Pancreas (tissue), 10 donors: Measurements from ENCODE around the gene RPA1. TPM values are rescaled to one million over a fixed set of nuclear protein-coding genes. Genes with fewer than 3 reads are reported as not detected.

Experiments
- ATAC-seq, 4 donors: fragments of 200-7000 bp; cut with Tn5 transposase; one replicate each; pipeline versions ENCODE4 v1.8.0 to v1.9.1; 2020; ENCODE audit warnings: mild to moderate bottlenecking in 4 of 4, moderate library complexity in 4 of 4
- DNase-seq, 6 donors: peaks; one replicate each; pipeline ENCODE4 v3.0.0-alpha.2; 2020
- FAIRE-seq: peaks from 2 replicates; lab custom pipeline; 2012; peaks lifted over from hg19 to GRCh38; lab: Jason Lieb, UNC
- H3K27ac ChIP-seq, 4 donors: fragments of 200-600 bp; sonication (generic); 1 replicate in 3 of 4; 2 replicates in 1 of 4; pipeline versions ENCODE4 v1.5.0 to v1.8.0; 2020
- H3K27me3 ChIP-seq, 4 donors: fragments of 200-600 bp; one replicate each; pipeline ENCODE4 v1.8.0; 2021
- H3K36me3 ChIP-seq, 3 donors: fragments of 200-600 bp; sonication (generic) in 1 of 3; one replicate each; pipeline versions ENCODE4 v1.5.0 to v1.8.0; 2020 to 2021
- H3K4me1 ChIP-seq, 3 donors: fragments of 200-600 bp; one replicate each; pipeline ENCODE4 v1.8.0; 2021
- H3K4me3 ChIP-seq, 4 donors: fragments of 200-600 bp; sonication (generic) in 2 of 4; one replicate each; pipeline versions ENCODE4 v1.5.0 to v1.8.0; 2020 to 2021
- H3K9me3 ChIP-seq, 4 donors: fragments of 200-600 bp; one replicate each; pipeline ENCODE4 v1.8.0; 2021
- CTCF ChIP-seq, 4 donors: fragments of 200-600 bp; sonication (generic) in 3 of 4; IDR thresholded peaks; one replicate each; pipeline versions ENCODE4 v1.5.0 to v1.8.0; 2021; ENCODE audit warnings: antibody characterized with exemption in 4 of 4
- WGBS, 2 donors: extraction: QIAGEN DNeasy Blood & Tissue Kit; methylation state at CpG; one replicate each; pipeline ENCODE4 v1.1.7; 2013; 5-methylcytosine and 5-hydroxymethylcytosine counted together
- intact Hi-C, 3 donors: fragments of 100-400 bp; cut with DNase I; formaldehyde crosslinking; loops; one replicate each; pipeline versions ENCODE4 v1.11.1 to v1.14.2; 2022
- polyA plus RNA-seq, 2 donors: library from polyadenylated mRNA; stranded (reverse); fragments of 200-250 nt; gene quantifications; one replicate each; pipeline ENCODE4 v1.2.3, GENCODE V29; 2013
- total RNA-seq, 6 donors: library from RNA; stranded (reverse); fragmentation: NEBNext Ultra II Directional in 4 of 6; extraction: Animal tissue kit (Norgen Biotek cat#: 25700) in 4 of 6; gene quantifications; one replicate each; pipeline versions ENCODE4 v1.2.1 to v1.2.4, GENCODE V29; 2021 to 2023
- donor health status: healthy with polysubstance abuse.
- donor health status: DM: no; HTN: no; CAD: no; lungs with moderate emphysema.
- donor health status: DM: no; HTN: no; CAD: no.
- donor health status: control.
- donor health status: control.
- donor health status: Bipolar disorder and iron deficiency.
- donor health status: DM: yes; HTN: yes; CAD: no.
- donor health status: DM: no; HTN: no; CAD: no.
- donor health status: DM: no; HTN: no; CAD: no.
- donor health status: DM: yes; HTN: yes; CAD: no.

RPA1 gene
- total and polyA plus RNA-seq, 8 donors = 6.5 to 43.9 (median 36.1) TPM

DNA sequence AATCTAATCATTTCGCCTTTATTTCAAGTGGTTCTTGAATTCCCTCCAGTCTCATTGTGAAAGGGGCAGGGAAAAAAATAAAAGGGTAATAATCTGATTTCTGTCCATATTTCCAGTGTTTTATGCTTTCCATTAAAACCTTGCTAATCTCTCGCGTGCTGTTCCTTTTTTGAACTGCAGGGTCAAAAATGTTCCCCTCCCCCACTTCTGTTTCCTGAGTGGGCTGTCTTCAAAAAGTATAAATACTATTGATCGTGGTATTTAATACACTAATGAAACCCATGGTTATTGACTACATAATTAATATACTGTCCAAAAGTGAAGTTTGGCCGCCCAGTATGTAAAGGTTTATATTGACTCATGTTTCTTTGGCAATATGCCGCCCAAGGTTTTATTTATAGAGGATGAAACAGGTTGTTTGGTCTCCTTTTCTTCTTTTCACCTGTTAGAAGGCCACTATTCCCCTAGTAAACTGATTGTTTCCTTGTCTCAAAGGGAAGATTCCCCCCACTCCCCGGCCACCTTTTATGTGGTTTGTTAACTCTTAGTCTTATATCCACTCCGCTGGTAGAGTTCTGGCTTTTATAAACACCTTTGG, 69.7 kb downstream of the RPA1 start:
- Histone ChIP-seq H3K27ac (no peak overlapping the region), H3K4me3 (no peak overlapping the region), H3K36me3 (peaks cover 0 to 36% (median 7%) of the 10 kb centered on the region in 3 donors), H3K27me3 (no peaks in the 10 kb centered on the region), H3K9me3 (no peaks in the 10 kb centered on the region), H3K4me1 (no peaks in the 10 kb centered on the region)
- DNase-seq (no peak), ATAC-seq (no peak), FAIRE-seq (no peak)
- TF ChIP-seq CTCF (IDR thresholded peaks at IDR 0.05) = no peak
- WGBS, 2 donors = 91 to 92% methylated on average over 8 of the region's 8 CpGs
- intact Hi-C loops = no loop called here

DNA sequence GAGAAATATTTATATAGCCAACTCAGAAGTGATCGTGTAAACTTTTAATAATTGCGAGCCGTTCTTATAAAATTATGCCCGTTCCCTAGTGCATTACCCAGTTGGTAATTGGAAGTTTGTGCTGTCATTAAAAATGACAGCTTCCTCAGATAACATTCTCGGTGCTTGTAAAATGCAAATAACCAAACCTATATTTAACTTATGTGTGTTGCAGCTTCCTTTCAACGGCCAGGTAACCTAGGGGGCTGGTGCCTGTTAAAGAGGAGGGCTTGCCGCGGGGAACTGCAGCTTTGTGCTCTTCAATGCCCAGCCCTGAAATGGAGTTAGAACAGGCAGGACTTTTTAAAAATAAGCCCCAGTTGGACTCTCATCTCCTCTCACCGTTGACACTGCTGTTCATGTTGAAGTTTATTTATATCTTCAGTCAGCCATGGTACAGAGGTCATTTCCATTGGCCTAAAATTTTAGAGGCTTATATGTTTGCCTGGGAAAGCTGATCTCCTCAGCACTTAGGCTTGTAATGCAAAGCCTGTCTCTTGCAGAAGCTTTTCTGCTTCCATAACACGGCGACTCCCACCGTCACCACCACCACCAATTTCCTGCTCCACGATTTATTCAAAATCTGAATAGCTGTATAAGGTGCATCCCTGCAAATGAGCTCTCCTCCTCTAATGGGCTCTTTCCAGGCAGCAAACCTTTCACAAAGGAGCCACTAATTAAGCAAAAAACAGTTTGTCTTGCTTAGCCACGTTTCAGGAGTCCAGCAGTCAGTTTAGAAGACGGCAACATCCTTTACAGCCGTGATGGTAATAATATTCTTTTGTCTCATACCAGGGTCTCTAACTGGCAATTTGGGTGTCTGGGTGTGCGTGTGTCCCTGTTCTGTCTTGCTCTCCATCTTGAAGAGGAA, 74.7 kb downstream of the RPA1 start:
- WGBS, 2 donors = 62 to 69% methylated on average over 17 of the region's 17 CpGs
- no peak for TF ChIP-seq CTCF (IDR thresholded peaks at IDR 0.05)
- Histone ChIP-seq H3K9me3 (no peaks in the 10 kb centered on the region), H3K36me3 (no peaks in the 10 kb centered on the region), H3K27me3 (peaks cover 0 to 17% (median 2%) of the 10 kb centered on the region in 4 donors), H3K27ac (no peak overlapping the region), H3K4me1 (peaks cover 0 to 6% (median 0%) of the 10 kb centered on the region in 3 donors), H3K4me3 (no peak overlapping the region)
- ATAC-seq (no peak), FAIRE-seq (no peak), DNase-seq (peak in 1 of 6 donors; percentile 9)
- intact Hi-C loops = loop anchor here in 1 of 3 donors (5.0 kb wide), 2 partner anchors 123 to 138 kb away; partner anchors contain the start of genes OVCA2 and RTN4RL1

- H3K27ac ChIP-seq = no peak overlapping the region
- ATAC-seq = peak in 2 of 4 donors; percentile 6 to 15
- no peaks in the 10 kb centered on the region for H3K9me3 ChIP-seq
- no peak for FAIRE-seq
- H3K27me3 ChIP-seq = peaks cover 0 to 17% (median 2%) of the 10 kb centered on the region in 4 donors
- peaks cover 0 to 6% (median 0%) of the 10 kb centered on the region in 3 donors for H3K4me1 ChIP-seq
- no peak for TF ChIP-seq CTCF (IDR thresholded peaks at IDR 0.05)
- no peak overlapping the region for H3K4me3 ChIP-seq
- intact Hi-C loops = loop anchor here in 1 of 3 donors (5.0 kb wide), 2 partner anchors 122 to 137 kb away; partner anchors contain the start of genes OVCA2 and RTN4RL1
- DNase-seq = peak in 1 of 6 donors; percentile 9
- H3K36me3 ChIP-seq = no peaks in the 10 kb centered on the region
- WGBS, 2 donors = 16 to 21% methylated on average over 25 of the region's 25 CpGs
Observed at GRCh38 chr17:1905190-1905913, 75.5 kb downstream of the RPA1 start.

DNA sequence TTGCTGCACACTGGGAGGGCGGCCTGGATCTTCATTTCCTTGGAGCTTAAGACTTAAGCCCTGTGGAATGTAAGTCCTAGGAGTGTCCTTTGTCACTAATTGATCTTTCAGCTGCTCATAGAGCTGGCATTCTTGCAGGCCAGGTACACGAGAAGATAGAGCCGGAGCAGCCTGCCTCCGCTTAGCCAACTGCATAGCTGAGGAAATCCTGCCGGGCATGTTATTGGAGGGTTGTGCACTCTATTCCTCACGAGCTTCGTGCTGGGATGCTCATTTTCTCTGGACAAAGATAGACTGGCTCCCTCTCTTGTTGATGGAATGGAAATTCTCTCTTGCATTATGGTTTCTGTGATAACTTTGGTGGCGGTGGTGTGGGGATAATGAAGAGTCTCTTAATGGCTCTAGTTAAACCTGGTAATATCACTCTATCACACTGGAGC, 76.9 kb downstream of the RPA1 start:
- intact Hi-C loops = loop anchor here in 1 of 3 donors (5.0 kb wide), 2 partner anchors 121 to 136 kb away; partner anchors contain the start of genes OVCA2 and RTN4RL1
- Histone ChIP-seq H3K4me3 (no peak overlapping the region), H3K27ac (no peak overlapping the region), H3K9me3 (no peaks in the 10 kb centered on the region), H3K36me3 (no peaks in the 10 kb centered on the region), H3K27me3 (peaks cover 0 to 17% (median 2%) of the 10 kb centered on the region in 4 donors), H3K4me1 (peaks cover 0 to 6% (median 0%) of the 10 kb centered on the region in 3 donors)
- no peak for ATAC-seq
- DNase-seq = peak in 1 of 6 donors; percentile 2
- 50 to 55% methylated on average over 8 of the region's 8 CpGs for WGBS, 2 donors
- TF ChIP-seq CTCF (IDR thresholded peaks at IDR 0.05) = no peak
- no peak for FAIRE-seq
